Fibroblast of skin of right biceps (primary cell): ENCODE measurements around the gene VAMP5.
A peak's percentile ranks its signal among the peaks of the same experiment; 100 is the strongest.
"Not testable (repeated sequence)": the region's sequence is repeated elsewhere in the genome, so short reads cannot be mapped to it uniquely, and the experiment has no call there.

Source experiments
- DNase-seq: peaks from one replicate; pipeline ENCODE4 v3.0.0-alpha.2; 2013

The VAMP5 gene

DNA sequence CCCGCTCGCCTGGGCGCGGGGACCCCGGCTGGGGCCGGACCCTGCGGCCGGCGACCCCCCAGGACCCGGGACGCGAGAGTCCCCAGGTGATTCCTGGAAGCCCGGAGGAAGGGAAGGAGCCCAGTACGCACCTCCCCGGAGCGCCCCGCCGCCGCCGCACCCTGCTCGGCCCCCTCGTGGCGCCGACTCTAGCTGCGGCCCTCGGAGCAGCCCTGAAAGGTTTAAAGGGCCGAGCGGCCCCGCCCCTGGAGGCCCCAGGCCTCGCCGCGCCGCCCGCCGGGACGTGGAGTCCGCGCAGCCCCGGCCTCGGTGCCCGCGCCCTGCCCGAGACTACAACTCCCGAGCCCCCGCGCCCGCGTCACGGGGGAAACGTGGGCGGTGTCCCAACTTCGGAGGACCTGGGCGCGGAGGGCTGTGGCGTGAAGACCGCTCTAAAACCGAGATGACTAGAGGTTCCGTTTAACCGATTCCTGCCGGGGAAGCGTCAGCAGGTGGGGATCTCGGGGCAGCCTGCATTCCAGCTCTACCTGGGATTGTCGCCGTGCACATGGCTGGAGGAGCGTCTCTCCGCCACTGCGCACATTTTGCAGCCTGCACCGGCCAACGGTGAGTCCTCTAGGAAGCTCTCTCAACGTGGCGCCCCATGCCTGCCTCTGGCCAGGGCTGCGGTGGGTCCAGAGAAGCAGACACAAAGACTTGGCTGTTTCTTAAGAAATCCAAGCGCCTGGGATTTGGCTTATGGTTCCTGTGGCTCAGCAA lies 18.4 kb downstream of the VAMP5 start, which contains the start of gene TMEM150A:
TSS of gene TMEM150A (minus strand) at position 223 of the 759 bp plus-strand sequence. CDS start 750 bp downstream, outside the sequence.
- peak; percentile 90 for DNase-seq

DNA sequence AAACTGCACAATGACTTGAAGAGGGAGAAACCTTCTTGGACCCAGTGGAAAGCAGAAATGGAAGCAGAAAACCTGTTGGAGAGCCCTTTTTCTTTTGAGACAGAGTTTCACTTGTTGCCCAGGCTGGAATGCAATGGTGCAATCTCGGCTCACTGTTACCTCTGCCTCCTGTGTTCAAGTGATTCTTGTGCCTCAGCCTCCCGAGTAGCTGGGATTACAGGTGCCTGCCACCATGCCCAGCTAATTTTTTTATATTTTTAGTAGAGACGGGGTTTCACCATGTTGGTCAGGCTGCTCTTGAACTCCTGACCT lies 19.9 kb downstream of the VAMP5 start:
- not testable (repeated sequence) for DNase-seq

DNA sequence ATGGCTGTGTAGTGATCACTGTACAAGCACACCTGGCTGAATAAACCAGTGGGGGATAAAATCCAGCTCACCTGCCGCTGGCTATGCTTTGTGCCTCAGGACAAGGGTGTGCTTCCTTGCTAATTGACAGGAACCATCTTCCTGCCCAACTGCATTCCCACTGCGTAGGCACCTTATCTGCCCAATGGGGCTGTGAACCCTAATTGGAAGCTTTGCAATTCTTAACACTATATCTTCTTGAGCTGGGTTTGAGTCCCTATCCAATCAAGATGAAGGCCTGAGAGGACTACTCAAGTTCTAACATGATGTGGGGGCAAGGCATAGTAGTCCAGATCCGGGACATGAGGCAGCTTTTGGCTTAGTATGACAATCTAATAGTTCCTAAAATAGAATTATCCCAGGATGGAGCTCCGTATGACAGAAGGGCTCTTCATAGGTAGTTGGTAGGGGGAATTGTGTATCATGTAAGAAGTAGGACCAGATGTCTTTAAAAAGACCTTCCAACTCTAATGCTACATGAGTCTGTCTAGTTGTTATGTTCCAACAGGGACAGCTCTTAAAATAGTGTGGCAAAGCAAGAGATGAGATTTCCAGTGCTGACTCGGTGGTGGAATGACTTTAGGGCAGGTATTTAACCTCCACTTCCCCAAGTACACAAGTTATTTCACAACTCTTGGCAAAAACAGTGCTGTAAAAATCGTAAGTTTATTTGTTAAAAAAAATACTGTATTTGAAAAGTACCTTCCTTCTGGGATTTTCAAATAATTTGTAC lies 20.5 kb downstream of the VAMP5 start:
- DNase-seq, result no peak

DNA sequence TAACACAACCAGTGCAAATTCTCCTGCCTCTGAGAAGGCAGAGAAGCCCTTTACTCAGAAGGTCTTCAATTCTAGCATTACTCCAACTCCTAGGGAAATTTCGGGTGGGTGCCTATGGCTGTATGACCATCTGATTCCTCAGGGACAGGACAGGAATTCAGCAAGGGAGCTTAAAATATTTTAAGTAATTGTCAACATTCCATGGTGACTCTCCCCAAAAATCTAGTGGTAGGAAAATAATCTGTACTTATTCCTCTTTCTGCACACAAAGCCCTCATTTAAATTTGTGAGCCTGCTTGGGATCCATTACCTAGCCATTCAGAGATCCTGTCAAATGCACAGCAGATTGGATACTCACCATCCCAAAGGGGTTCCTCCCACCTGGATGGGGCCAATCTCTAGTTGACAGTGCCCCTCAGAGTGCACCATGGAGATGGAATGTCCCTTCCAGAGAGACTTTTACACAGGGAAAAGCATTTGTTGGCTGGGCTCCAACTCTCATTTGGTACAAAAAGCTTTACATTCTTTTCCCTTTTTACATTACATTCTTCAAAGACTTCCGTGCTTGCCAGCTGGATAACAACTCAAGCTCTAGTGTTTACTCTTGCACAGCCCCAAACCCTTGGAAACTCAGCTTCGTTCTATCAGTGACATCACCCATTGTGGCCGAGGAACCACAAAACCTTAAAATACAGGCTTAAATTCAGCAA lies 21.3 kb downstream of the VAMP5 start:
- peak; percentile 91 for DNase-seq

DNA sequence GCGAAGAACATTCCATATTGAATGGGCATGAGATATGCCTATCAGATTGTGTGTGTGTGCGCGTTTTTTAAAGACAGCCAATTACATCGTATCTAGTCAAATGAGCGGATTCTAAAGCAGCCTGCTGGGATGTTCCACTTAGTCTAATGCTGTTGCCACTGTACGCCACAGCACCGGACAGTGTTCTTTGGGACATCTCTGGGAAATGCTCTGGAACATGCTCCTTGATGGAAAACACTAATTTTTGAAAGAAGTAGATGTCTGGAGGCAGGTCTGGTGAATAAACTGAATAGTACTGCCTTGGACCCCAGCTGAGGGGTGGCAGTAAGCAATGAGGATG lies 21.9 kb downstream of the VAMP5 start:
- DNase-seq, result no peak

DNA sequence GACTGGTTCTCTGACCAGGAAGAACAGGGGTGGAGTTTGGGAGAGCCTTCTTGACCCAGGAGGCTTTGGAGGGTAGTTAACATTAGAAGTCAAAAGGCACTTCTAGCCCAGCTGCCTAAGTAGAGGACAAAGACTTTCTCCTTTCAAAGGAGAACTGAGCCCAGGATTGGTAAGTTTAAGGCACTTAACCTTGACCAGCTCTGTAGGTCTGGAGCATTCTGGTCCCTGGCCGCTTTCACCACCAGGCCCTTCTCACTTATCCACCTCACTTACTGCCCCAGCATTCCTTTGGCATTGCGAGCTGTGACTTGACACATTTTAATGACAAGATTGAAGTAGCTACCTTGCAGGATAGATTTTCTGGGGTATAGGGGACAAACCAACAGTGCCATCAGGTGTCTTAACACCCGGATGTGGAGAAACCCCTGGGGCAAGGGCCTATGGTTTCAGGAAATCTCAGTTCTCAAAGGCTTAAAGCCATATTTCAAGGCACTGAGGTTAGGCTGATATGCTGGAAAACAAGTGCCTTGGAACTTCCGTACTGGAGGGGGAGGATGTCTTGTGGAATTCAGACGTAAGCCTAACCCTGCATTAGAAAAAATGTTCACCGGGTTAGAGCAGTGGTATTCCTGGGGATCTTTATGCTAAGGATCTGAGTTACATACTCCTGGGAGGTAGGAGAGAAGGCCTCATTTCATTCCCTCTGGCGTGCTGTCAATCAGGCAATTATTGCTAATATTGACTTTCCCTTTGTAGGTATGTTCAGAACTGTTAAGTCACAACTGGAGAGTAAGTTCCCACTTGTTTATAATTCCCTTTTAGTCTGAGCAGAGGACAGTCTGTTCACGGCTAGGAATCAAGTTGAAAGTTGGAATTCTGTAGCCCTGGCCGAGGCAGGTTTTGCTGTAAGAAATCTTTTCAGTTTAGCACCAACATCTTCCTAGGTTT lies 23.3 kb downstream of the VAMP5 start:
- no peak for DNase-seq

DNA sequence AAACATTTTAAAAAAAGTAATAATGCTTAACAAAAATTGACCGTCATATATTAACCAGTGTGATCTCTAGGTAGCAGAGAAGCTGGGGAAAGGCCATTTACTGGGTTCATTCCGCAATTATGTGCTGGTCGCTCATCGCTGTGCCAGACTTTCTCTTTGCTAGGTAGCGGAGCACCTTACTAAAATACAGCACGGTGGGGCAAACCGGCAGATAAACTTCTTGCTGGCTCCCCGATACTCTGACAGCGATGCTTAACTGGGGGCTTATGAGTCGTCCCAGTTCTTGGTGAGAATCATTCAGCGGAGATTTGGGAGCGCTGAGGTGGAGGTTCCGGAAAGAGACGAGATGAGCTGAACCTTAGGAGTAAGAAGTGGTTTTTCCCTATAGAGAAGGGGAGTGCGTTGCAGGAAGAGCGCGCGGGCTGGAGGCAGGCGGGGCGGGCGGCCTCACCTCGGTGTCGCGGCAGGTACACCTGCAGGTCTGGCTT lies 27.0 kb downstream of the VAMP5 start:
- DNase-seq, result no peak

DNA sequence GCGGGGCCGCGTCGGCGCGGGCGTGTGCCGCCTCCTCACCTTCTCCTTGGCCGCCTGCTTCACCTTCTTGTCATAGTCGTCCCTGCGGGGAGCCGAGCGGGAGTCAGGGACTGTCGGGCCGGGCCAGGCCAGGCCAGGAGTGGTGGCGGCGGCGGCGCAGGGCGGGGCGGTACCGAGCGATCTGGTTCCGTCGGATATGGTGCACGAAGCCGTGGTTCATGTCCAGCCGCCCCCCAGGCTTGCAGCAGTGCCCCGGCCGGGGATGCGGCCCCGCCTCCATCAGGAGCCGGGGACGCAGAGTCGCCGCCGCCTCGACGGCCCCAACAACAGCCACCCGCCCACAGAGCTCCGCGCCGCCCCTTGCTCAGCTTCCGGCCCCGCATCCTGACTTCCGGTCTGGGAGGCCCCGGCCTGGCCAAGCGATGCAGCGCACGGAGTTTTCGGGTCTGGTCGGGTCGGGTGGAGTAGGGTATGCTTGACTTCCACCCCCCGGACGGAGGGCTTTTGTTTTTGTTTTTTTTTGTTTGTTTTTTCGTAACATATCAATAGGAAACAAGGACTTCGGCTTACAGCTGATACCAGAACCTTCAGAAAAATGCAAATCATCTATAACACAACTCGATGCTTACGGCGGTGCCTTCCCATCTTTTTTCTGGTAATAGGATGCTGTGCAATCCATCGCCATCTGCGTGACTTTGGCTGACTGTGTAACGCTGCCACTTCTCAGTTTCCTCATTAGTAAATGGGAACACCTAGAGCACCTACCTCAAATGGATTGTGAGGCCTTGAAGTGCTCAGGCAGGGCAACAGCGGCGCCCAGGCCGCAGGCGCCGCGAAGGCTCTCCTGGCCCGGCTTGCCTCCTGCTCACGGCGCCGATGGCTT lies 27.7 kb downstream of the VAMP5 start, which contains the start of gene C2orf68:
TSS of gene C2orf68 (minus strand) at position 362 of the 883 bp plus-strand sequence. CDS start at position 280, 82 bp downstream.
- peak; percentile 88 for DNase-seq

DNA sequence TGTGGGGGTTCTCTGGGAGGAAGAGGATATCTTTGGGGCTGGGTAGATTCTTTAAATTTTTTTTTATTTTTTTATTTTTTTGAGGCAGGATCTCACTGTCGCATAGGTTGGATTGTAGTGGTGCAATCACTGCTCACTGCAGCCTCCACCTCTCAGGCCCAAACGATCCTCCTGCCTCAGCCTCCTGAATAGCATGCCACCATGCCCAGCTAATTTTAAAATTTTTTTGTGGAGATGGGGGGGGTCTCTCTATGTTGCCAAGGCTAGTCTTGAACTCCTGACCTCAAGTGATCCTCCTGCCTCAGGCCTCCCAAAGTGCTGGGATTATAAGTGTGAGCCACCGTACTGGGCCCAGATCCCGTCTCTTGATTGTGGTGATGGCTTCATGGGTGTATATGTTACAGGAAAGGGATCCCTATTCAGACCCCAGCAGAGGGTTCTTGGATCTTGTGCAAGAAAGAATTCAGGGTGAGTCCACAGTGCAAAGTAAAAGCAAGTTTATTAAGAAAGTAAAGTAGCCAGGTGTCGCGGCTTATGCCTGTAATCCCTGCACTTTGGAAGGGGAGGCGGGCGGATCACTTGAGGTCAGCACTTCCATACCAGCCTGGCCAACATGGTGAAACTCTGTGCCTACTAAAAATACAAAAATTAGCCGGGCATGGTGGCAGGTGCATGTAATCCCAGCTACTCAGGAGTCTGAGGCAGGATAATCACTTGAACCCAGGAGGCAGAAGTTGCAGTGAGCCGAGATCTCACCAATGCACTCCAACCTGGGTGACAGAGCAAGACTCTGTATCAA lies 29.7 kb downstream of the VAMP5 start:
- no peak for DNase-seq

DNA sequence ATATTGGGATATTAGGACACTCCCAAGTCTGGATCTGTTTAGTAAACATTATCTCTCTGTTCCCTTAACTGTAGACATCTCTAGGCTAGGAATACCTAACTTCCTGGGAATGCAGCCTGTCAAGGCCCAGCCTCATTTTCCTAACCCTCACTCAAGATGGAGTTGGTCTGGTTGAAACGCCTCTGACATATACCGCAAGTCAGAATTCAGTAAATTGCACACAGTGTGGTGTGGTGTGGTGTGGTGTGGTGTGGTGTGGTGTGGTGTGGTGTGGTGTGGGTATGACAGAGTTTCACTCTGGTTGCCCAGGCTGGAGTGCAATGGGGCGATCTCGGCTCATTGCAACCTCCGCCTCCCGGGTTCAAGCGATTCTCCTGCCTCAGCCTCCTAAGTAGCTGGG lies 30.5 kb downstream of the VAMP5 start:
- not testable (repeated sequence) for DNase-seq

DNA sequence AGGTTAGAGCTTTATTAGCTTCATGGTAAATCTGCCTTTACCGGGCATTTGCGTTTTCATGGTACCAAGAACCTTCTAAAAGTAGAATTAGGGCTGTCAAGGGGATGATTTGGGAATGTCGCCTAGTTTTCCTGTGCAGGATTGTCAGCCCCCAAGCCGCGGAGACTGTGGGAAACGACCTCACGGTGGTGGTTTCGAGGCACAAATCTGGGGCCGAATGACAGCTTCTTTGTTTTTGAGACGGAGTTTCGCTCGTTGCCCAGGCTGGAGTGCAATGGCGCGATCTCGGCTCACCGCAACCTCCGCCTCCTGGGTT lies 31.1 kb downstream of the VAMP5 start:
- no peak for DNase-seq

DNA sequence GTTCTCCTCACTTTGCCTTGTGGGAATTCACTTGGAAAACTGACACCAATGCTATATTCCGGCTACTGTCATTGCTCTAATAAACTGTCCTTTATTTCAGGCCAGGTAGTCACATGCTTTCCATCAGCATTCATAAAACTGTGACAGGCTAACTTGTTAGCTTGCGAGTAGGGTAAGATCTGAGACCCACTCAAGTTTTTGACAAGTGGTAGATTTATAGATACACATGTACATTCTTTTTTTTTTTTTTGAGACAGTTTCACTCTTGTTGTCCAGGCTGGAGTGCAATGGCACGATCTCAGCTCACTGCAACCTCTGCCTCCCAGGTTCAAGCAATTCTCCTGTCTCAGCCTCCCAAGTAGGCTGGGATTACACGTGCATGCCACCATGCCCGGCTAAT lies 33.5 kb downstream of the VAMP5 start:
- not testable (repeated sequence) for DNase-seq

DNA sequence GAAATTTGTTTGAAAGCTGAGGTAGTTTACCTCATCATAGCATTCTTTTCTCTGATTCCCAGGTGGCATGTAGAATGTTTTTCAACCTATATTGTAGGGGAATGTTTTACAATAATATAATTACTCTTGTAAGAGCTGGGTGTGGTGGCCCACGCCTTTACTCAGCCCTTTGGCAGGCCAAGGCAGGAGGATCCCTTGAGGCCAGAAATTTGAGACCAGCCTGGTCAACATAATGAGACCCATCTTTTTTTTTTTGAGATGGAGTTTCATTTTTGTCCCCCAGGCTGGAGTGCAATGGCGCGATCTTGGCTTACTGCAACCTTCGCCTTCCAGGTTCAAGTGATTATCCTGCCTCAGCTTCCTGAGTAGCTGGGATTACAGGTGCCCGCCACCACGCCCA lies 35.4 kb downstream of the VAMP5 start:
- no peak for DNase-seq

DNA sequence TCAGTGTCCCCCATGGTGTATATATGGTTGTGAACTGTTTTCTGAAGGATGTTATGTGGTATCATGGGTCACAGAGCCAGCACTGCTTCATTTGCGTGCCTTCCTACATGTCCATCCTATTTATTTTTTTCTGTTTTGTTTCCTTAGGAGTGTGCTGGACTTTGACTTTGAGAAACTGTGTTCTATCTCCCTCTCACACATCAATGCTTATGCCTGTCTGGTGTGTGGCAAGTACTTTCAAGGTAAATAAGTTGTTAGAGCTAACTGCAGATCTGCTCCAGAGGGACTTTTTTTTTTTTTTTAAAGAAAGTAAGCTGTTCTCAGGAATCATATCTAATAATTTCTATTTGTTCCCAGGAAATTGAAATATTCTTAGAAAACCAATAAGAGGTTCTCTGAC lies 37.1 kb downstream of the VAMP5 start:
- no peak for DNase-seq

DNA sequence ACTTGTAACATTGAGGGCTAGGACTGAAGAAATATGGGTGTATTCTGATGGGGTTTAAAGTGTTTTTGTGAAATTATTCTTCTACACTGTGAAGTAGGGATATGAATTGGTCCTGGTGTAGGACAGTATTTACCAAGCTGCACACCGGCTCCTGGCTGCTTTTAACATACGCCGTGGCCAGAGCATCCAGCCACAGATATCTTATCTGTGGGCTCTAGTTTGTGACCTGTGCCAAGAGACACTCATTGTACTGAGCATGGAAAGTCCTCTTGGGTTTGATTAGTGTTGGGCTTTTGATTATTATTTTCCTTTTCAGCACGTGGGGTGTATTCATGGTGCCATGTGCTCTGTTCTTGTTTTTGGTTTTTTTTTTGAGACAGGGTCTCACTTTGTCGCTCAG lies 39.8 kb downstream of the VAMP5 start:
- no peak for DNase-seq

DNA sequence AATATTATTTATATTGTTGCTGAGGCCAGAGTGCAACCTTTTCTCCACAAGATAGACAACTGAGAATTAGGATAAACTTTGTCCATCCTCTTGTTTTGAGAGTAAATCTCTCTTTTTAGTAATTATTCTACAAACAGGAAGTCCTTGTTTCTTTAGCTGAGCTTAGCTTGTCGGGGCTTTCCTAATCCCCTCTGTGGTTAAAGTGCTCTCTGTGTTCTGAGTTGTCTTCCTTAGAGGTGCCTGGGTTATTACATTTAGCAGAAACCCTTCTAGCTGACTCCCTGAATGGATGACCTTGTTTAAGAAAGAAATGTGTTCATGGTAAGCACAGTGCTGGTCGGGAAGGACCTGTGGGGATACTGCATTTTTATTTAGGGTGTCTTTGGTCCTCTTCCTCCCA lies 44.4 kb downstream of the VAMP5 start:
- no peak for DNase-seq

DNA sequence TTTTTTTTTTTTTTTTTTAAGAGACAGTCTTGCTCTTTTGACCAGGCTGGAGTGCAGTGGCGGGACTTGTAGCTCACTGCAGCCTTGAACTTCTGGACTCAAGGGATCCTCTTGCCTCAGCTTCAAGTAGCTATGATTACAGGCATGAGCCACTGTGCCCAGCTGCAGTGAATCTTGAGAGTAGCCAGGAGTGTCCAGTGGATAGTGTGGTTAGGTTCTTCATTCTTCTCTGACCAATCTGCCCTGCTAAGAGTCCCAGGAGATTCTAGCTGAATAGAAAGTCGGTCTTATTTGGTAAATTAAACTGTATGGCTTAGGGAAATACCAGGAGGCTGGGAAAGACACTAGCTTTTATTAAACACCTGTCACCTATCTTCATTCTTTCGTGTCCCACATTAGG lies 47.1 kb downstream of the VAMP5 start:
- DNase-seq, result no peak

DNA sequence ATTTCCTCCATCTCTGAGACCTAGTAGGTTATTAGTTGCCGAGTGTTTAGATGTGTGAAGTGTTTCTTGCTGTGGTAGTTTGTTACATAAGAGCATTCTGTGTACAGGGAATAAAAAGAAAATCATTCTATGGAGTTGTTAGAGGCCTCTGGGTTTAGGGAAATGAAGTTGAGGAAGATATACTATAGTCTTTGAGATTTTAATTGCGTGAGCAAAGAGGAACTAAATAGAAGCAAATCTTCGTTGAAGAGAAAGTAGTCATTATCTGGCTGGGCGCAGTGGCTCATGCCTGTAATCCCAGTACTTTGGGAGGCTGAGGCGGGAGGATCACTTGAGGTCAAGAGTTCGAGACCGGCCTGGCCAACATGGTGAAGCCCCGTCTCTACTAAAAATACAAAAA lies 50.8 kb downstream of the VAMP5 start:
- DNase-seq, result no peak

DNA sequence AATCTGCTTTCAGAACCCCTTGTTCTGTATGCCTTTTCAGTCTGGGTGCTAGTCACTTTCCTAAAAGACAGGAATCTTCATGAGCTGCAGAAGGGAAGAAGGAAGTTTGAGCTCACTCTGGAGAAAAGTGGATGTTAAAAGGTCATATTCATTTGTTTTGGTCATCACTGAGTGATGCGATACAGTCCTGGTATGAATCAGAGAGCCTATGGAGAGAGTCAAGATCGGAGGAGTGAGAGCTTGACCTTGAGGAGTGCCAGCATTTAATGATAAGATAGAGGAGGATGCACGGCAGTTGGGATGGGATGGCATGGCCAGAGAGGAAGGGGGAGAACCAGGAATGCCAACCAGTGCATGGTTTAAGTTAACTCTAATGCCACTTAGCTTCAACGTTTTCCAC lies 51.4 kb downstream of the VAMP5 start:
- no peak for DNase-seq

DNA sequence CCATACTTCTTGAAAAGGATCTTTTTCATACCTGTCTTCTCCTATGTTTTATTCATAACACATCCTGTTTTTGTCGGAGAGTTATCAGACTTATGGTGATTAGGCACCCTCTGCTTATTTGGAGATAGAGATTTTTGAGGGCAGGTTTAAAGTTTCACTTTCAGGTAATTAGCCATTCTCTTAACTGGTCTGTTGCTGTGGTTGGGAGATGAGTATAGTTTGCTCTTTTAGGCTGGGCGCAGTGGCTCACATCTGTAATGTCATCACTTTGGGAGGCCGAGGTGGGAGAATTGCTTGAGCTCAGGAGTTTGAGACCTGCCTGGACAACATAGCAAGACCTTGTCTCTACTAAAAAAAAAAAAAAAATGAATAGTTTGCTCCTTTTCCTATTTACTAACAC lies 58.5 kb downstream of the VAMP5 start:
- no peak for DNase-seq
